K562 (cell line): ENCODE measurements around the gene G6PC1. TPM values are rescaled to one million over a fixed set of nuclear protein-coding genes. Genes with fewer than 3 reads are reported as not detected.

Experiments used
- ARID1B ChIP-seq: fragments of 450-650 bp; IDR thresholded peaks from 2 replicates; pipeline ENCODE4 v1.6.1; 2016; ENCODE audit warnings: antibody characterized with exemption, mild to moderate bottlenecking, inconsistent platforms
- BCOR ChIP-seq: fragments of 450-650 bp; IDR thresholded peaks from 2 replicates; pipeline ENCODE4 v1.6.1; 2016
- CEBPB ChIP-seq: fragments of 450-650 bp; IDR thresholded peaks from 2 replicates; pipeline ENCODE4 v1.6.1; 2016; ENCODE audit warnings: missing genetic modification characterization, missing compliant biosample characterization
- CHD4 ChIP-seq: fragments of 200-600 bp; sonication (generic); IDR thresholded peaks from 3 replicates; pipeline ENCODE4 v1.6.1; 2012; ENCODE audit warnings: low read depth, mild to moderate bottlenecking, mixed read lengths, low read length, inconsistent platforms; ENCODE audit not compliant: insufficient read depth, insufficient replicate concordance, poor library complexity, severe bottlenecking
- FOXJ2 ChIP-seq: fragments of 200-800 bp; sonication (Bioruptor generic); IDR thresholded peaks from 2 replicates; pipeline ENCODE4 v1.6.1; 2016; ENCODE audit warnings: missing genetic modification characterization, missing compliant biosample characterization
- FOXJ3 ChIP-seq: sonication (generic); formaldehyde crosslinking; IDR thresholded peaks from 2 replicates; pipeline ENCODE4 v1.4.0; 2020; ENCODE audit warnings: mild to moderate bottlenecking, missing genetic modification reagents
- HMGN3 ChIP-seq: IDR thresholded peaks from 2 replicates; pipeline ENCODE4 v1.6.1; 2011; ENCODE audit warnings: borderline replicate concordance, low read depth, mild to moderate bottlenecking, mixed read lengths, low read length; ENCODE audit not compliant: insufficient read length; ENCODE audit errors: extremely low read depth
- KDM5B ChIP-seq: fragments of 200-600 bp; sonication (generic); IDR thresholded peaks from 2 replicates; pipeline ENCODE4 v1.6.1; 2012; ENCODE audit warnings: low read depth, mild to moderate bottlenecking, moderate library complexity, low read length, control low read depth, inconsistent platforms; ENCODE audit not compliant: insufficient replicate concordance
- KHSRP ChIP-seq: fragments of 450-650 bp; IDR thresholded peaks from 2 replicates; pipeline ENCODE4 v1.6.1; 2017
- MED1 ChIP-seq: sonication (generic); formaldehyde crosslinking; IDR thresholded peaks from 2 replicates; pipeline ENCODE4 v1.8.1; 2023; ENCODE audit warnings: missing genetic modification reagents, borderline replicate concordance
- NCOA4 ChIP-seq: fragments of 450-650 bp; IDR thresholded peaks from 2 replicates; pipeline ENCODE4 v1.6.1; 2018; ENCODE audit warnings: mild to moderate bottlenecking; ENCODE audit not compliant: partially characterized antibody
- NFE2L1 ChIP-seq: fragments of 450-650 bp; IDR thresholded peaks from 2 replicates; pipeline ENCODE4 v1.6.1; 2016; ENCODE audit warnings: missing genetic modification characterization, low read depth, mild to moderate bottlenecking, missing compliant biosample characterization, moderate library complexity, borderline replicate concordance
- SP2 ChIP-seq: IDR thresholded peaks from 2 replicates; pipeline ENCODE4 v1.6.1; 2011; ENCODE audit warnings: mild to moderate bottlenecking, low read depth, low read length, moderate library complexity; ENCODE audit not compliant: poor library complexity, severe bottlenecking; ENCODE audit errors: extremely low read depth
- STAG1 ChIP-seq: sonication (generic); formaldehyde crosslinking; IDR thresholded peaks from 2 replicates; pipeline ENCODE4 v1.5.0; 2020; ENCODE audit warnings: missing genetic modification reagents, borderline replicate concordance
- YY1 ChIP-seq, 3 experiments: IDR thresholded peaks; 2 replicates each; pipeline ENCODE4 v1.6.1; 2011; ENCODE audit warnings: low read length in 2 of 3, mild to moderate bottlenecking in 2 of 3, moderate library complexity in 2 of 3, borderline replicate concordance in 1 of 3, control low read depth in 1 of 3, low read depth in 1 of 3; ENCODE audit not compliant: insufficient read depth in 3 of 3, insufficient replicate concordance in 2 of 3, control insufficient read depth in 1 of 3, insufficient read length in 1 of 3; ENCODE audit errors: extremely low read depth in 1 of 3
- ZBED1 ChIP-seq: IDR thresholded peaks from 2 replicates; pipeline ENCODE4 v1.6.1; 2014
- ZNF143 ChIP-seq: sonication (generic); formaldehyde crosslinking; IDR thresholded peaks from 2 replicates; pipeline ENCODE4 v1.9.0; 2022; ENCODE audit warnings: mild to moderate bottlenecking, missing genetic modification reagents
- ZNF696 ChIP-seq: fragments of 250-450 bp; sonication (Bioruptor Pico); conservative IDR thresholded peaks from 2 replicates; pipeline ENCODE4 v1.4.0; 2020; ENCODE audit warnings: mild to moderate bottlenecking, moderate library complexity
- ZNF75A ChIP-seq: fragments of 450-650 bp; formaldehyde crosslinking; IDR thresholded peaks from 2 replicates; pipeline ENCODE4 v1.4.0; 2020; ENCODE audit warnings: mild to moderate bottlenecking
- ZNF780A ChIP-seq: fragments of 250-450 bp; sonication (Bioruptor Pico); IDR thresholded peaks from 2 replicates; pipeline ENCODE4 v1.5.0; 2021; ENCODE audit warnings: mild to moderate bottlenecking
- polyA plus RNA-seq, 8 experiments: library from polyadenylated mRNA; depleted of rRNA in 4 of 8; stranded (reverse) in 5 of 8; unstranded in 3 of 8; fragments of >200 nt; fragmentation: Nextera tagmentation in 2 of 8; fragmentation: Illumina TruSeq in 1 of 8; extraction: Ambion mirVana in 2 of 8; extraction: Trizol in 1 of 8; gene quantifications; 2 replicates each; pipeline versions ENCODE4 v1.2.1 to v1.2.3, GENCODE V29; 2011 to 2014; ENCODE audit warnings: inconsistent platforms in 1 of 8, missing spikeins in 1 of 8
- total RNA-seq, 7 experiments: library from RNA; depleted of rRNA in 6 of 7; stranded (reverse); fragments of >200 nt in 6 of 7; fragmentation: Illumina TruSeq in 2 of 7; extraction: Trizol in 2 of 7; gene quantifications; 2 replicates each; pipeline versions ENCODE4 v1.2.1 to v1.2.3, GENCODE V29; 2011 to 2021; ENCODE audit warnings: low replicate concordance in 1 of 7
- TF ChIP-seq, protein P1 (sequence below): sonication (generic); formaldehyde crosslinking; IDR thresholded peaks from 2 replicates; pipeline ENCODE4 v1.8.1; 2023; ENCODE audit warnings: missing genetic modification reagents, mild to moderate bottlenecking, borderline replicate concordance
- TF ChIP-seq, protein P2 (sequence below): fragments of 450-650 bp; conservative IDR thresholded peaks from 2 replicates; pipeline ENCODE4 v1.6.1; 2016; ENCODE audit warnings: missing genetic modification characterization, low read depth, mild to moderate bottlenecking, missing compliant biosample characterization, moderate library complexity

The G6PC1 gene
- total and polyA plus RNA-seq, 9 of the 15 experiments (the other 6 are each of a cell fraction or from before 2014, with no cell fraction given): not detected

DNA sequence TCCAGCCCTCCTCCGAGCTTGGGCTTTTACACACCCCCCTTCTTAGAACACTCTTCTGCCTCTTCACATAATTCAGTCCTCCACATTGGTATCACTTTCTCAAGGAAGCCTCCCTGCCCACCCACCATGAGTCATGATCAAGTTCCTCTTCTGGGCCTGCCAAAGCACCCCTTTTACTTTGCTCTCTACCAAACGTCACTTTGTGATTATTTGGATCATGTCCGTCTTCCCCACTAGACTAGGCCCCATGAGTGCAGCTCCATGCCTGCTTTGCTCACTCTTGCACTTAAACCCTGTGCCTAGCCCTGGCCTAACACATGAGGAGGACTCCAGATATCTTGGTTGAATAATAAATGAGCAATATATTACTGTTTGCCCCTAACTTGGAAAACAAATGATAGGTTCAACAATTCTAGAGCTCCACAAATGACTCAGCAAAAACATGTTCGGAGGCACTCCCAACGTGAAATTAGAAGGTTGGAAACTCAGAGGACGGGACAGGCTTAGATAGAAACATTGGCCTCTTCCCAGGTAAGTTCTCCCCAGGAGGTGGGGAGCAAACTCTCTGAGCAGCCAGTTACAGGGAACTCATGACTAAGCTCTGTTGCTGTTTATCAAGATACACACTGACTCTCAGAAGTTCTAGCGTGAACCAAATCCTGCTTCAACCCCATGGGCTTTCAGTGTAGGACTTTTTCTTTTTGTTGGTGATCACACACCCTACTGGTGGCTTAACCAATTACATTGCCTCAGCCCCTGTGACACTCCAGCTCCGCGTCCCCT is 28.3 kb downstream of the G6PC1 start (continued):
- no peak; the same call in 1 of the 2 replicates for TF ChIP-seq STAG1 (CRISPR knock-in tag)
- peak; percentile 58; the same call in 1 of the 2 replicates for TF ChIP-seq FOXJ3
- TF ChIP-seq ZNF696 (CRISPR knock-in tag): no peak
- TF ChIP-seq SP2: no peak
- TF ChIP-seq ARID1B: peak; percentile 78
- TF ChIP-seq, protein P1, sequence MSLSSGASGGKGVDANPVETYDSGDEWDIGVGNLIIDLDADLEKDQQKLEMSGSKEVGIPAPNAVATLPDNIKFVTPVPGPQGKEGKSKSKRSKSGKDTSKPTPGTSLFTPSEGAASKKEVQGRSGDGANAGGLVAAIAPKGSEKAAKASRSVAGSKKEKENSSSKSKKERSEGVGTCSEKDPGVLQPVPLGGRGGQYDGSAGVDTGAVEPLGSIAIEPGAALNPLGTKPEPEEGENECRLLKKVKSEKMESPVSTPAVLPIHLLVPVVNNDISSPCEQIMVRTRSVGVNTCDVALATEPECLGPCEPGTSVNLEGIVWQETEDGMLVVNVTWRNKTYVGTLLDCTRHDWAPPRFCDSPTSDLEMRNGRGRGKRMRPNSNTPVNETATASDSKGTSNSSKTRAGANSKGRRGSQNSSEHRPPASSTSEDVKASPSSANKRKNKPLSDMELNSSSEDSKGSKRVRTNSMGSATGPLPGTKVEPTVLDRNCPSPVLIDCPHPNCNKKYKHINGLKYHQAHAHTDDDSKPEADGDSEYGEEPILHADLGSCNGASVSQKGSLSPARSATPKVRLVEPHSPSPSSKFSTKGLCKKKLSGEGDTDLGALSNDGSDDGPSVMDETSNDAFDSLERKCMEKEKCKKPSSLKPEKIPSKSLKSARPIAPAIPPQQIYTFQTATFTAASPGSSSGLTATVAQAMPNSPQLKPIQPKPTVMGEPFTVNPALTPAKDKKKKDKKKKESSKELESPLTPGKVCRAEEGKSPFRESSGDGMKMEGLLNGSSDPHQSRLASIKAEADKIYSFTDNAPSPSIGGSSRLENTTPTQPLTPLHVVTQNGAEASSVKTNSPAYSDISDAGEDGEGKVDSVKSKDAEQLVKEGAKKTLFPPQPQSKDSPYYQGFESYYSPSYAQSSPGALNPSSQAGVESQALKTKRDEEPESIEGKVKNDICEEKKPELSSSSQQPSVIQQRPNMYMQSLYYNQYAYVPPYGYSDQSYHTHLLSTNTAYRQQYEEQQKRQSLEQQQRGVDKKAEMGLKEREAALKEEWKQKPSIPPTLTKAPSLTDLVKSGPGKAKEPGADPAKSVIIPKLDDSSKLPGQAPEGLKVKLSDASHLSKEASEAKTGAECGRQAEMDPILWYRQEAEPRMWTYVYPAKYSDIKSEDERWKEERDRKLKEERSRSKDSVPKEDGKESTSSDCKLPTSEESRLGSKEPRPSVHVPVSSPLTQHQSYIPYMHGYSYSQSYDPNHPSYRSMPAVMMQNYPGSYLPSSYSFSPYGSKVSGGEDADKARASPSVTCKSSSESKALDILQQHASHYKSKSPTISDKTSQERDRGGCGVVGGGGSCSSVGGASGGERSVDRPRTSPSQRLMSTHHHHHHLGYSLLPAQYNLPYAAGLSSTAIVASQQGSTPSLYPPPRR (CRISPR knock-in tag): no peak
- TF ChIP-seq ZBED1: no peak
- no peak for TF ChIP-seq KDM5B
- no peak for TF ChIP-seq YY1 (IDR thresholded peaks at IDR 0.05; ENCODE audit: borderline replicate concordance in 1 of 3, control insufficient read depth in 1 of 3, extremely low read depth in 1 of 3, insufficient read depth in 3 of 3, insufficient read length in 1 of 3, insufficient replicate concordance in 2 of 3, low read depth in 1 of 3, low read length in 2 of 3)
- TF ChIP-seq NFE2L1 (tag): peak; percentile 98
- TF ChIP-seq HMGN3: no peak
- TF ChIP-seq NCOA4: no peak
- no peak for TF ChIP-seq ZNF143 (CRISPR knock-in tag)
- TF ChIP-seq KHSRP: no peak
- no peak for TF ChIP-seq MED1
- no peak for TF ChIP-seq BCOR
- no peak for TF ChIP-seq ZNF780A (CRISPR knock-in tag)
- TF ChIP-seq, protein P2, sequence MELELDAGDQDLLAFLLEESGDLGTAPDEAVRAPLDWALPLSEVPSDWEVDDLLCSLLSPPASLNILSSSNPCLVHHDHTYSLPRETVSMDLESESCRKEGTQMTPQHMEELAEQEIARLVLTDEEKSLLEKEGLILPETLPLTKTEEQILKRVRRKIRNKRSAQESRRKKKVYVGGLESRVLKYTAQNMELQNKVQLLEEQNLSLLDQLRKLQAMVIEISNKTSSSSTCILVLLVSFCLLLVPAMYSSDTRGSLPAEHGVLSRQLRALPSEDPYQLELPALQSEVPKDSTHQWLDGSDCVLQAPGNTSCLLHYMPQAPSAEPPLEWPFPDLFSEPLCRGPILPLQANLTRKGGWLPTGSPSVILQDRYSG (tag): peak; percentile 61; the same call in 1 of the 2 replicates
- peak; percentile 62 for TF ChIP-seq CHD4
- peak; percentile 93 for TF ChIP-seq FOXJ2
- TF ChIP-seq ZNF75A (CRISPR knock-in tag): no peak
- no peak for TF ChIP-seq CEBPB (tag)
